Ishikawa (cell line): ENCODE data around the gene RARA.

ENCODE experiments used
- CEBPB ChIP-seq: IDR thresholded peaks from 2 replicates; pipeline ENCODE4 v1.6.1; 2012
- CREB1 ChIP-seq: IDR thresholded peaks from 2 replicates; pipeline ENCODE4 v1.6.1; 2012; ENCODE audit warnings: low read depth
- EGR1 ChIP-seq: IDR thresholded peaks from 2 replicates; pipeline ENCODE4 v1.6.1; 2012
- EP300 ChIP-seq: IDR thresholded peaks from 2 replicates; pipeline ENCODE4 v1.6.1; 2012; ENCODE audit warnings: borderline replicate concordance
- FOXM1 ChIP-seq: IDR thresholded peaks from 2 replicates; pipeline ENCODE4 v1.6.1; 2012; ENCODE audit warnings: low read depth, borderline replicate concordance
- NFIC ChIP-seq: IDR thresholded peaks from 2 replicates; pipeline ENCODE4 v1.6.1; 2012
- RAD21 ChIP-seq: IDR thresholded peaks from 2 replicates; pipeline ENCODE4 v1.6.1; 2012; ENCODE audit warnings: low read depth
- TAF1 ChIP-seq: IDR thresholded peaks from 2 replicates; pipeline ENCODE4 v1.6.1; 2012; ENCODE audit warnings: low read depth, mild to moderate bottlenecking
- TCF12 ChIP-seq: IDR thresholded peaks from 2 replicates; pipeline ENCODE4 v1.6.1; 2012; ENCODE audit warnings: low read depth
- YY1 ChIP-seq: IDR thresholded peaks from 2 replicates; pipeline ENCODE4 v1.6.1; 2012; ENCODE audit warnings: low read depth
- TF ChIP-seq, protein P1 (sequence below): IDR thresholded peaks from 2 replicates; pipeline ENCODE4 v1.6.1; 2012; ENCODE audit warnings: low read depth, mild to moderate bottlenecking
- TF ChIP-seq, protein P2 (sequence below): IDR thresholded peaks from 2 replicates; pipeline ENCODE4 v1.6.1; 2012

DNA sequence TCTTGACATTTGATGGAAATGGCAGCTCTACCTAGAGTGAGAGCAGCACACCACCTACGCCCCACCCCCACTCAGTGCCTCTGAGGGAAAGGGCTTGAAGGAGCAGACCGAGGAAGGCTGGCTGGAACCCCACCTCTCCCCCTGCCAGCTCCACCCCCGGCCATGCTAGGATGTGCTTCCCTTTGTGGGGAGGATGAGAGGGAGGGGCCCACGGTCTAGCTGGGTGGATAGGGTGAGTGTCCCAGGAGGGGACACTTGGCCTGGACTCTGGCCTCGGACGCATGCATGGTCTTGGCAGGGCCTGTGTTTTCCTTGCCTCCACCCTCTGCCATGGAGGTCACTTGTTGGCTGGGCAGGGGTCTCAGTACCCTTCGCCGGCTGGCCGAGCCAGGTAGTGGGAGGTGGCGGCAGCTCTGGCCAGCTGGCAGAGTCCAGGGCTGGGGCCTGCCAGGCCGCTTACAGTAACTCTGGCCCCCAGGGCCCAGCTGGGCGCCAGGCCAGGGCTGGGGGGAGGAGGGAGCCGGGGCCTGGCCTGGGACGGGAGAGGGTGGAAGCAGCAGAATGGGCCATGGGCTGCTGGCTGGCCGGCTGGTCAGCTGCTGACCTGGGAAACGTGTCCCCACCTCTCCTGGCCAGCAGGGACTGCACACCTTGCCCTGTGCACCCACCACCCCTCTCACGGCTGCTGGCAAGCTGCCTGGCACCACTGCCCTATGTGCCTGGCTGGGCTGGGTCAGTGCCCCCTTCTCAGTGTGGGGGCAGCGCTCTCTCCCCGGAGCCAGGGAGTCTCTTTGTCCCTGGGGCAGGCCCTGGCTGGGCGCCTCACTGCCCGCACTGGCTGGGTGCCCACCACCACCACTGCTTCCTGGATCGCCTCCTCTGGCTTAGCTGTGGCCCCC, 23.0 kb downstream of the RARA start:
- TF ChIP-seq, protein P1, sequence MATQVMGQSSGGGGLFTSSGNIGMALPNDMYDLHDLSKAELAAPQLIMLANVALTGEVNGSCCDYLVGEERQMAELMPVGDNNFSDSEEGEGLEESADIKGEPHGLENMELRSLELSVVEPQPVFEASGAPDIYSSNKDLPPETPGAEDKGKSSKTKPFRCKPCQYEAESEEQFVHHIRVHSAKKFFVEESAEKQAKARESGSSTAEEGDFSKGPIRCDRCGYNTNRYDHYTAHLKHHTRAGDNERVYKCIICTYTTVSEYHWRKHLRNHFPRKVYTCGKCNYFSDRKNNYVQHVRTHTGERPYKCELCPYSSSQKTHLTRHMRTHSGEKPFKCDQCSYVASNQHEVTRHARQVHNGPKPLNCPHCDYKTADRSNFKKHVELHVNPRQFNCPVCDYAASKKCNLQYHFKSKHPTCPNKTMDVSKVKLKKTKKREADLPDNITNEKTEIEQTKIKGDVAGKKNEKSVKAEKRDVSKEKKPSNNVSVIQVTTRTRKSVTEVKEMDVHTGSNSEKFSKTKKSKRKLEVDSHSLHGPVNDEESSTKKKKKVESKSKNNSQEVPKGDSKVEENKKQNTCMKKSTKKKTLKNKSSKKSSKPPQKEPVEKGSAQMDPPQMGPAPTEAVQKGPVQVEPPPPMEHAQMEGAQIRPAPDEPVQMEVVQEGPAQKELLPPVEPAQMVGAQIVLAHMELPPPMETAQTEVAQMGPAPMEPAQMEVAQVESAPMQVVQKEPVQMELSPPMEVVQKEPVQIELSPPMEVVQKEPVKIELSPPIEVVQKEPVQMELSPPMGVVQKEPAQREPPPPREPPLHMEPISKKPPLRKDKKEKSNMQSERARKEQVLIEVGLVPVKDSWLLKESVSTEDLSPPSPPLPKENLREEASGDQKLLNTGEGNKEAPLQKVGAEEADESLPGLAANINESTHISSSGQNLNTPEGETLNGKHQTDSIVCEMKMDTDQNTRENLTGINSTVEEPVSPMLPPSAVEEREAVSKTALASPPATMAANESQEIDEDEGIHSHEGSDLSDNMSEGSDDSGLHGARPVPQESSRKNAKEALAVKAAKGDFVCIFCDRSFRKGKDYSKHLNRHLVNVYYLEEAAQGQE = no peak
- TF ChIP-seq CEBPB = 0 out of 2 replicates have a peak, but pooled peaks have one; percentile 1
- no peak for TF ChIP-seq TAF1
- TF ChIP-seq EGR1 = peak; percentile 10; the same call in 1 of the 2 replicates
- peak; percentile 84 for TF ChIP-seq TCF12
- TF ChIP-seq FOXM1 = peak; percentile 46; the same call in 1 of the 2 replicates
- TF ChIP-seq YY1 = no peak
- peak; percentile 63; the same call in 1 of the 2 replicates for TF ChIP-seq EP300
- peak; percentile 3; the same call in 1 of the 2 replicates for TF ChIP-seq RAD21
- TF ChIP-seq NFIC = peak; percentile 96
- no peak for TF ChIP-seq CREB1
- TF ChIP-seq, protein P2, sequence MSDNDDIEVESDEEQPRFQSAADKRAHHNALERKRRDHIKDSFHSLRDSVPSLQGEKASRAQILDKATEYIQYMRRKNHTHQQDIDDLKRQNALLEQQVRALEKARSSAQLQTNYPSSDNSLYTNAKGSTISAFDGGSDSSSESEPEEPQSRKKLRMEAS = peak; percentile 58
